K562 (cell line): Measurements from ENCODE around the gene CCT4. TPM values are rescaled to one million over a fixed set of nuclear protein-coding genes. Genes with fewer than 3 reads are reported as not detected.

ENCODE experiments used
- ATAC-seq: fragments of 200-7000 bp; cut with Tn5 transposase; 3 replicates; pipeline ENCODE4 v1.9.1; 2020; ENCODE audit warnings: moderate library complexity
- BruUV-seq: library from RNA; stranded (reverse); fragments of 400-500 nt; replicated peaks from 2 replicates; lab custom pipeline; 2021; lab: Mats Ljungman, UMichigan
- CTCF ChIA-PET: fragments of 300-600 bp; formaldehyde crosslinking; extraction: SDS; loops from one replicate; lab custom pipeline; 2021; ENCODE audit warnings: low intra/inter-chr PET ratio; lab: Yijun Ruan, JAX
- POLR2A ChIA-PET: fragments of 300-600, 350-650 bp; sonication (Branson Sonifier 250); formaldehyde crosslinking; extraction: SDS; loops from one replicate; lab custom pipeline; 2021; ENCODE audit warnings: antibody characterized with exemption, inconsistent platforms; lab: Yijun Ruan, JAX
- DNase-seq, 4 experiments: peaks; one replicate each; pipeline versions ENCODE4 v3.0.0 to v3.0.0-alpha.2; 2011 to 2018; ENCODE audit warnings: low spot score in 3 of 4, mixed read lengths in 3 of 4; ENCODE audit errors: extremely low read depth in 1 of 4
- FAIRE-seq: peaks from 2 replicates; lab custom pipeline; 2011; peaks lifted over from hg19 to GRCh38; lab: Jason Lieb, UNC
- H2AFZ ChIP-seq: 2 replicates; pipeline ENCODE4 v1.6.0; 2011; ENCODE audit warnings: low read depth, low read length, control low read depth, inconsistent platforms
- H3K27ac ChIP-seq: fragments of 200-600 bp; 3 replicates; pipeline ENCODE4 v1.8.0; 2011; ENCODE audit warnings: low read depth, mild to moderate bottlenecking, control low read depth, inconsistent platforms, low read length, moderate library complexity, mixed read lengths; ENCODE audit errors: extremely low read depth
- H3K27me3 ChIP-seq, 2 experiments: fragments of 300-600 bp in 1 of 2; 2 replicates in 1 of 2; 3 replicates in 1 of 2; pipeline versions ENCODE4 v1.6.0 to v1.8.0; 2011; ENCODE audit warnings: inconsistent platforms in 2 of 2, low read length in 2 of 2, mild to moderate bottlenecking in 1 of 2, mixed read lengths in 1 of 2, moderate library complexity in 1 of 2; ENCODE audit not compliant: control insufficient read depth in 2 of 2, insufficient read depth in 2 of 2
- H3K36me3 ChIP-seq: fragments of 300-600 bp; 3 replicates; pipeline ENCODE4 v1.8.0; 2011; ENCODE audit warnings: mild to moderate bottlenecking, low read length, inconsistent platforms; ENCODE audit not compliant: control insufficient read depth, insufficient read depth
- H3K4me1 ChIP-seq, 2 experiments: fragments of 200-600 bp in 1 of 2; replicated peaks in 1 of 2; 2 replicates in 1 of 2; 3 replicates in 1 of 2; pipeline versions ENCODE4 v1.5.1 to v1.8.0; 2011; ENCODE audit warnings: inconsistent platforms in 2 of 2, low read length in 2 of 2, mild to moderate bottlenecking in 1 of 2, mixed read lengths in 1 of 2, moderate library complexity in 1 of 2; ENCODE audit not compliant: control insufficient read depth in 2 of 2, insufficient read depth in 2 of 2
- H3K4me2 ChIP-seq: 2 replicates; pipeline ENCODE4 v1.6.1; 2011; ENCODE audit warnings: low read length, control low read depth, inconsistent platforms, mixed read lengths; ENCODE audit not compliant: insufficient read depth
- H3K4me3 ChIP-seq: fragments of 200-600 bp; sonication (generic), shearing (Covaris generic); 2 replicates; pipeline ENCODE4 v1.5.1; 2016; ENCODE audit warnings: control low read depth, inconsistent platforms
- H3K79me2 ChIP-seq: fragments of 200-600 bp; 3 replicates; pipeline ENCODE4 v1.8.0; 2011; ENCODE audit warnings: low read length, inconsistent platforms; ENCODE audit not compliant: control insufficient read depth, insufficient read depth
- H3K9ac ChIP-seq, 2 experiments: 2 replicates each; pipeline versions ENCODE4 v1.6.0 to v1.6.1; 2011; ENCODE audit warnings: low read depth in 2 of 2, low read length in 2 of 2, control low read depth in 1 of 2, inconsistent platforms in 1 of 2, mild to moderate bottlenecking in 1 of 2, mixed read lengths in 1 of 2; ENCODE audit not compliant: insufficient read depth in 1 of 2
- H3K9me1 ChIP-seq: one replicate; pipeline ENCODE4 v1.6.0; 2011; ENCODE audit warnings: inconsistent platforms, mild to moderate bottlenecking, low read length, moderate library complexity; ENCODE audit not compliant: control insufficient read depth, insufficient read depth
- H3K9me3 ChIP-seq: replicated peaks from 2 replicates; pipeline ENCODE4 v1.5.1; 2011; ENCODE audit warnings: low read depth, low read length, inconsistent platforms; ENCODE audit not compliant: control insufficient read depth, insufficient read depth
- H4K20me1 ChIP-seq: replicated peaks from 2 replicates; pipeline ENCODE4 v1.6.1; 2011; ENCODE audit warnings: low read length, inconsistent platforms, mixed read lengths; ENCODE audit not compliant: control insufficient read depth, insufficient read depth
- ATF3 ChIP-seq, 2 experiments: fragments of 450-650 bp in 1 of 2; sonication (generic) in 1 of 2; formaldehyde crosslinking in 1 of 2; IDR thresholded peaks in 1 of 2; conservative IDR thresholded peaks in 1 of 2; 2 replicates each; pipeline versions ENCODE4 v1.6.1 to v1.8.1; 2016 to 2023; ENCODE audit warnings: mild to moderate bottlenecking in 2 of 2, moderate library complexity in 2 of 2, inconsistent platforms in 1 of 2, missing genetic modification reagents in 1 of 2
- FOXO4 ChIP-seq: fragments of 450-650 bp; formaldehyde crosslinking; IDR thresholded peaks from 2 replicates; pipeline ENCODE4 v1.4.0; 2020; ENCODE audit warnings: mild to moderate bottlenecking, moderate library complexity
- JUND ChIP-seq, 2 experiments: IDR thresholded peaks; 2 replicates in 1 of 2; 3 replicates in 1 of 2; pipeline ENCODE4 v1.6.1; 2011; ENCODE audit warnings: borderline replicate concordance in 2 of 2, low read depth in 2 of 2, low read length in 2 of 2, improper control_type of control experiment in 1 of 2, missing biosample characterization in 1 of 2, missing genetic modification characterization in 1 of 2, missing genetic modification reagents in 1 of 2
- NR1H2 ChIP-seq: sonication (generic); formaldehyde crosslinking; IDR thresholded peaks from 2 replicates; pipeline ENCODE4 v1.4.0; 2020; ENCODE audit warnings: mild to moderate bottlenecking, missing genetic modification reagents
- PREB ChIP-seq: sonication (generic); formaldehyde crosslinking; IDR thresholded peaks from 2 replicates; pipeline ENCODE4 v1.8.1; 2023; ENCODE audit warnings: mild to moderate bottlenecking, missing genetic modification reagents
- RBM25 ChIP-seq: fragments of 200-400 bp; formaldehyde crosslinking; IDR thresholded peaks from 2 replicates; pipeline ENCODE4 v1.6.1; 2018; ENCODE audit warnings: low read length, low read depth, moderate library complexity; ENCODE audit not compliant: severe bottlenecking
- SNRNP70 ChIP-seq: fragments of 200-400 bp; formaldehyde crosslinking; optimal IDR thresholded peaks from 2 replicates; pipeline ENCODE3; 2017; ENCODE audit warnings: low read depth, low read length
- ZFP36 ChIP-seq: fragments of 150-350 bp; IDR thresholded peaks from 2 replicates; pipeline ENCODE4 v1.6.1; 2018; ENCODE audit warnings: low read length, low read depth; ENCODE audit not compliant: partially characterized antibody
- ZHX1 ChIP-seq: fragments of 150-350 bp; conservative IDR thresholded peaks from 2 replicates; pipeline ENCODE4 v1.6.1; 2014; ENCODE audit warnings: low read length
- ZNF175 ChIP-seq: fragments of 200-800 bp; sonication (Bioruptor generic); IDR thresholded peaks from 2 replicates; pipeline ENCODE4 v1.6.1; 2016; ENCODE audit warnings: low read depth, mild to moderate bottlenecking, missing genetic modification characterization, missing compliant biosample characterization
- ZNF282 ChIP-seq: sonication (generic); formaldehyde crosslinking; IDR thresholded peaks from 2 replicates; pipeline ENCODE4 v1.8.1; 2023; ENCODE audit warnings: missing genetic modification reagents
- WGBS: fragments of 100-300 bp; shearing (Covaris generic); methylation state at CpG from one replicate; pipeline ENCODE4 v1.1.6; 2016; ENCODE audit warnings: low coverage, mixed read lengths; ENCODE audit not compliant: insufficient coverage; ENCODE audit errors: missing lambda C conversion rate; 5-methylcytosine and 5-hydroxymethylcytosine counted together
- in situ Hi-C: fragments of 300-500 bp; cut with MboI; formaldehyde crosslinking; loops from 4 replicates; pipeline ENCODE4 v1.15.0; 2018; ENCODE audit warnings: inconsistent platforms, mixed read lengths
- intact Hi-C: fragments of 100-400 bp; cut with micrococcal nuclease; formaldehyde crosslinking; loops from 2 replicates; pipeline ENCODE4 v1.14.2; 2022
- polyA plus RNA-seq, 8 experiments: library from polyadenylated mRNA; depleted of rRNA in 4 of 8; stranded (reverse) in 5 of 8; unstranded in 3 of 8; fragments of >200 nt; fragmentation: Nextera tagmentation in 2 of 8; fragmentation: Illumina TruSeq in 1 of 8; extraction: Ambion mirVana in 2 of 8; extraction: Trizol in 1 of 8; gene quantifications; 2 replicates each; pipeline versions ENCODE4 v1.2.1 to v1.2.3, GENCODE V29; 2011 to 2014; ENCODE audit warnings: inconsistent platforms in 1 of 8, missing spikeins in 1 of 8
- total RNA-seq, 7 experiments: library from RNA; depleted of rRNA in 6 of 7; stranded (reverse); fragments of >200 nt in 6 of 7; fragmentation: Illumina TruSeq in 2 of 7; extraction: Trizol in 2 of 7; gene quantifications; 2 replicates each; pipeline versions ENCODE4 v1.2.1 to v1.2.3, GENCODE V29; 2011 to 2021; ENCODE audit warnings: low replicate concordance in 1 of 7

Gene CCT4
- total and polyA plus RNA-seq, 9 of the 15 experiments (the other 6 are each of a cell fraction or from before 2014, with no cell fraction given), result 101 to 368 (median 303) TPM

- DNase-seq, result no peak
- Histone ChIP-seq H3K9me3 (no peaks in the 10 kb centered on the region), H4K20me1 (no peaks in the 10 kb centered on the region), H3K9ac (no peak overlapping the region), H3K27ac (no peak overlapping the region), H2AFZ (no peak overlapping the region), H3K9me1 (no peaks in the 10 kb centered on the region), H3K4me1 (no peaks in the 10 kb centered on the region), H3K36me3 (no peaks in the 10 kb centered on the region), H3K27me3 (peaks cover 0 to 3% of the 10 kb centered on the region in 2 experiments; a peak in 2 of 5 replicates), H3K4me2 (no peak overlapping the region), H3K79me2 (no peaks in the 10 kb centered on the region), H3K4me3 (no peak overlapping the region)
- 8% methylated on average over 3 of the region's 3 CpGs for WGBS
- no peak for FAIRE-seq
- intact Hi-C loops, result no loop called here
- no peak for ATAC-seq
- no TSS peak for BruUV-seq
- in situ Hi-C loops, result no loop called here
- TF ChIP-seq ZHX1, result no peak
- TF ChIP-seq ATF3 (IDR thresholded peaks at IDR 0.05), result peak; percentile 49; the same call in 1 of the 2 replicates
- TF ChIP-seq ATF3 (CRISPR knock-in tag; conservative IDR thresholded peaks at IDR 0.05), result no peak
- TF ChIP-seq ZNF282 (CRISPR knock-in tag), result no peak
- peak; percentile 78 for TF ChIP-seq ZFP36
- TF ChIP-seq ZNF175 (CRISPR knock-in tag), result no peak
- TF ChIP-seq NR1H2 (CRISPR knock-in tag), result no peak
- TF ChIP-seq SNRNP70, result no peak
- peak; percentile 53; the same call in 1 of the 2 replicates for TF ChIP-seq JUND (IDR thresholded peaks at IDR 0.05; ENCODE audit: borderline replicate concordance, low read depth, low read length)
- TF ChIP-seq JUND (tag; IDR thresholded peaks at IDR 0.05; ENCODE audit: borderline replicate concordance, low read depth, low read length), result peak; percentile 55; the same call in 1 of the 3 replicates
- no peak for TF ChIP-seq FOXO4 (CRISPR knock-in tag)
- TF ChIP-seq PREB, result no peak
- TF ChIP-seq RBM25, result peak; percentile 16
- ChIA-PET POLR2A (interaction anchor here (0.6 kb wide), 1 partner anchor 14 kb away, joined by 3 read pairs; no protein-coding TSS in a partner anchor), CTCF (no interaction called here)
Observed at GRCh38 chr2:61845320-61845719, 43.1 kb downstream of the CCT4 start.
